HEK293 (cell line): Measurements from ENCODE around the gene SLFN12L.

Experiments used
- CTCF ChIA-PET: fragments of 350-600 bp; formaldehyde crosslinking; extraction: SDS; loops from one replicate; lab custom pipeline; 2021; ENCODE audit warnings: antibody characterized with exemption; lab: Yijun Ruan, JAX
- POLR2A ChIA-PET: fragments of 300-600 bp; formaldehyde crosslinking; extraction: SDS; loops from one replicate; lab custom pipeline; 2020; ENCODE audit warnings: antibody characterized with exemption, inconsistent platforms; lab: Yijun Ruan, JAX
- H3K27ac ChIP-seq: fragments of 200-500 bp; sonication (Bioruptor generic); 2 replicates; pipeline ENCODE4 v1.5.1; 2014; ENCODE audit warnings: low read depth, low read length, control low read depth, inconsistent platforms; ENCODE audit errors: extremely low read depth
- H3K36me3 ChIP-seq, 2 experiments: fragments of 200-500 bp in 1 of 2; sonication (Bioruptor generic) in 1 of 2; 1 replicate in 1 of 2; 2 replicates in 1 of 2; pipeline ENCODE4 v1.5.1; 2014 to 2017; ENCODE audit warnings: inconsistent platforms in 2 of 2, low read length in 2 of 2; ENCODE audit not compliant: control insufficient read depth in 2 of 2, insufficient read depth in 1 of 2
- H3K4me1 ChIP-seq: fragments of 200-500 bp; sonication (Bioruptor generic); 2 replicates; pipeline ENCODE4 v1.5.1; 2014; ENCODE audit warnings: mild to moderate bottlenecking, low read length, inconsistent platforms; ENCODE audit not compliant: control insufficient read depth, insufficient read depth
- H3K4me3 ChIP-seq: 2 replicates; pipeline ENCODE4 v1.5.1; 2011; ENCODE audit warnings: low read depth, mild to moderate bottlenecking, control low read depth, low read length, moderate library complexity
- H3K9me3 ChIP-seq: fragments of 200-500 bp; sonication (Bioruptor generic); 2 replicates; pipeline ENCODE4 v1.5.1; 2014; ENCODE audit warnings: low read depth, low read length, inconsistent platforms; ENCODE audit not compliant: control insufficient read depth, insufficient read depth
- EGR2 ChIP-seq: fragments of 450-650 bp; formaldehyde crosslinking; IDR thresholded peaks from 2 replicates; pipeline ENCODE4 v1.5.1; 2016; ENCODE audit warnings: low read depth, missing biosample characterization, missing genetic modification characterization
- GFI1B ChIP-seq: fragments of 450-650 bp; formaldehyde crosslinking; IDR thresholded peaks from 2 replicates; pipeline ENCODE4 v1.5.1; 2016; ENCODE audit warnings: missing biosample characterization, missing genetic modification characterization
- HOXA7 ChIP-seq: sonication (generic); formaldehyde crosslinking; IDR thresholded peaks from 2 replicates; pipeline ENCODE4 v1.8.1; 2022; ENCODE audit warnings: missing genetic modification reagents, borderline replicate concordance
- KLF9 ChIP-seq: fragments of 450-650 bp; formaldehyde crosslinking; IDR thresholded peaks from 2 replicates; pipeline ENCODE4 v1.5.1; 2016; ENCODE audit warnings: missing biosample characterization, missing genetic modification characterization, low read depth
- MEIS1 ChIP-seq: sonication (generic); formaldehyde crosslinking; IDR thresholded peaks from 2 replicates; pipeline ENCODE4 v1.8.1; 2022; ENCODE audit warnings: missing genetic modification reagents, mild to moderate bottlenecking, borderline replicate concordance
- PRDM4 ChIP-seq: fragments of 450-650 bp; formaldehyde crosslinking; IDR thresholded peaks from 2 replicates; pipeline ENCODE4 v1.5.1; 2017; ENCODE audit warnings: missing biosample characterization, missing genetic modification characterization
- RBAK ChIP-seq: fragments of 450-650 bp; formaldehyde crosslinking; IDR thresholded peaks from 2 replicates; pipeline ENCODE4 v1.5.1; 2016; ENCODE audit warnings: missing biosample characterization, missing genetic modification characterization
- SCRT2 ChIP-seq: fragments of 450-650 bp; formaldehyde crosslinking; IDR thresholded peaks from 2 replicates; pipeline ENCODE4 v1.5.1; 2016; ENCODE audit warnings: missing biosample characterization, missing genetic modification characterization
- SP3 ChIP-seq: fragments of 450-650 bp; formaldehyde crosslinking; IDR thresholded peaks from 2 replicates; pipeline ENCODE4 v1.5.1; 2016; ENCODE audit warnings: missing biosample characterization, missing genetic modification characterization
- WT1 ChIP-seq: fragments of 450-650 bp; formaldehyde crosslinking; IDR thresholded peaks from 2 replicates; pipeline ENCODE4 v1.5.1; 2016; ENCODE audit warnings: missing biosample characterization, missing genetic modification characterization
- ZBTB7A ChIP-seq: fragments of 450-650 bp; formaldehyde crosslinking; IDR thresholded peaks from 2 replicates; pipeline ENCODE4 v1.5.1; 2016; ENCODE audit warnings: low read depth, missing biosample characterization, missing genetic modification characterization
- ZNF133 ChIP-seq: fragments of 450-650 bp; formaldehyde crosslinking; IDR thresholded peaks from 2 replicates; pipeline ENCODE4 v1.5.1; 2016; ENCODE audit warnings: missing biosample characterization, missing genetic modification characterization
- ZNF221 ChIP-seq: fragments of 450-650 bp; formaldehyde crosslinking; IDR thresholded peaks from 2 replicates; pipeline ENCODE4 v1.5.1; 2017; ENCODE audit warnings: missing biosample characterization, missing genetic modification characterization, borderline replicate concordance
- ZNF324 ChIP-seq: fragments of 450-650 bp; formaldehyde crosslinking; IDR thresholded peaks from 2 replicates; pipeline ENCODE4 v1.5.1; 2016; ENCODE audit warnings: missing biosample characterization, missing genetic modification characterization
- ZNF529 ChIP-seq: fragments of 450-650 bp; formaldehyde crosslinking; IDR thresholded peaks from 2 replicates; pipeline ENCODE4 v1.5.1; 2017; ENCODE audit warnings: missing genetic modification characterization, missing biosample characterization; ENCODE audit not compliant: insufficient replicate concordance
- ZNF555 ChIP-seq: fragments of 450-650 bp; formaldehyde crosslinking; conservative IDR thresholded peaks from 2 replicates; pipeline ENCODE4 v1.5.1; 2017; ENCODE audit warnings: missing biosample characterization, mild to moderate bottlenecking, missing genetic modification characterization, inconsistent platforms
- ZNF558 ChIP-seq: fragments of 450-650 bp; formaldehyde crosslinking; IDR thresholded peaks from 2 replicates; pipeline ENCODE4 v1.5.1; 2016; ENCODE audit warnings: missing biosample characterization, missing genetic modification characterization
- ZNF658 ChIP-seq: fragments of 450-650 bp; formaldehyde crosslinking; IDR thresholded peaks from 2 replicates; pipeline ENCODE4; 2016; ENCODE audit warnings: missing biosample characterization, missing genetic modification characterization
- ZNF664 ChIP-seq: fragments of 450-650 bp; formaldehyde crosslinking; IDR thresholded peaks from 2 replicates; pipeline ENCODE4 v1.5.1; 2016; ENCODE audit warnings: missing biosample characterization, missing genetic modification characterization
- ZNF701 ChIP-seq: fragments of 450-650 bp; formaldehyde crosslinking; IDR thresholded peaks from 2 replicates; pipeline ENCODE4 v1.5.1; 2016; ENCODE audit warnings: missing biosample characterization, missing genetic modification characterization
- ZNF707 ChIP-seq: fragments of 450-650 bp; formaldehyde crosslinking; IDR thresholded peaks from 2 replicates; pipeline ENCODE4 v1.5.1; 2016; ENCODE audit warnings: missing biosample characterization, missing genetic modification characterization
- ZNF768 ChIP-seq: fragments of 450-650 bp; formaldehyde crosslinking; IDR thresholded peaks from 2 replicates; pipeline ENCODE4 v1.5.1; 2018; ENCODE audit warnings: missing biosample characterization, mild to moderate bottlenecking, missing genetic modification characterization
- ZNF776 ChIP-seq: fragments of 450-650 bp; formaldehyde crosslinking; IDR thresholded peaks from 2 replicates; pipeline ENCODE4 v1.5.0; 2017; ENCODE audit warnings: missing biosample characterization, missing genetic modification characterization, borderline replicate concordance
- ZSCAN5A ChIP-seq: fragments of 450-650 bp; formaldehyde crosslinking; IDR thresholded peaks from 2 replicates; pipeline ENCODE4 v1.5.1; 2016; ENCODE audit warnings: missing biosample characterization, missing genetic modification characterization
- TF ChIP-seq, protein P1 (sequence below): fragments of 450-650 bp; formaldehyde crosslinking; IDR thresholded peaks from 2 replicates; pipeline ENCODE4 v1.5.1; 2017; ENCODE audit warnings: missing biosample characterization, missing genetic modification characterization

The SLFN12L gene

GRCh38 chr17:35515027-35515426 lies 22.5 kb downstream of the SLFN12L start:
- CTCF ChIA-PET = interaction anchor here (0.6 kb wide), 1 partner anchor 326 kb away, joined by 5 read pairs; no protein-coding TSS in a partner anchor
- H3K9me3 ChIP-seq = no peaks in the 10 kb centered on the region
- TF ChIP-seq ZNF555 (tag by site-specific recombination) (no peak), ZNF324 (tag by site-specific recombination) (no peak), ZNF221 (tag by site-specific recombination) (no peak), WT1 (tag by site-specific recombination) (no peak), ZBTB7A (tag by site-specific recombination) (no peak), GFI1B (tag by site-specific recombination) (no peak), ZSCAN5A (tag by site-specific recombination) (no peak), PRDM4 (tag by site-specific recombination) (no peak), ZNF529 (tag by site-specific recombination) (no peak), RBAK (tag by site-specific recombination) (no peak), EGR2 (no peak), ZNF658 (tag by site-specific recombination) (no peak), ZNF701 (no peak), HOXA7 (CRISPR knock-in tag) (no peak), KLF9 (tag by site-specific recombination) (no peak), ZNF707 (tag by site-specific recombination) (no peak), SCRT2 (tag by site-specific recombination) (no peak), ZNF558 (no peak), ZNF768 (no peak)
- TF ChIP-seq, protein P1, sequence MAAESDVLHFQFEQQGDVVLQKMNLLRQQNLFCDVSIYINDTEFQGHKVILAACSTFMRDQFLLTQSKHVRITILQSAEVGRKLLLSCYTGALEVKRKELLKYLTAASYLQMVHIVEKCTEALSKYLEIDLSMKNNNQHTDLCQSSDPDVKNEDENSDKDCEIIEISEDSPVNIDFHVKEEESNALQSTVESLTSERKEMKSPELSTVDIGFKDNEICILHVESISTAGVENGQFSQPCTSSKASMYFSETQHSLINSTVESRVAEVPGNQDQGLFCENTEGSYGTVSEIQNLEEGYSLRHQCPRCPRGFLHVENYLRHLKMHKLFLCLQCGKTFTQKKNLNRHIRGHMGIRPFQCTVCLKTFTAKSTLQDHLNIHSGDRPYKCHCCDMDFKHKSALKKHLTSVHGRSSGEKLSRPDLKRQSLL (tag by site-specific recombination) = no peak
- TF ChIP-seq, all 188 proteins: peak for 0
- Histone ChIP-seq H3K36me3 (no peaks in the 10 kb centered on the region), H3K4me3 (no peak overlapping the region), H3K27ac (no peak overlapping the region), H3K4me1 (peaks cover 11% of the 10 kb centered on the region)
- POLR2A ChIA-PET = no interaction called here

DNA sequence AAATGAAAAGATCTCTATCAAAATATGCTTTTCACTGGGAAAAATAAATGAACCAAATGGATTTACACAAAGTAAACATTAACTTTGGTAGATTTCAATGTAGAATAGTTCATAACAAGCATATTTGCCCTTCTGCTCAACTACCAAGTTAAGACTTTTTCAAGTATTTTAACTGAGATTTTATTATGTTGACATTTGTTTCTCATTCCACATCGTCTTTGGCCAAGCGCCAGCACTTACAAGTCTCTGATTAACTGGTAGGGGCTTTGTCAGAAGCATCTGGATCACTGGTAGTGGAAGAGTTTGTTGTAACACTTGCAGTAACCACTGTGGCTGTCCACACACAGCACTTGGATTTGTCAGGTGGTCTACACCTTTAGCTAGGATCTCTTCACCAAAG lies 22.9 kb downstream of the SLFN12L start:
- Histone ChIP-seq H3K36me3 (no peaks in the 10 kb centered on the region), H3K9me3 (no peaks in the 10 kb centered on the region), H3K4me1 (peaks cover 6% of the 10 kb centered on the region; the same call in 1 of the 2 replicates), H3K4me3 (no peak overlapping the region), H3K27ac (no peak overlapping the region)
- TF ChIP-seq RBAK (tag by site-specific recombination) (no peak), MEIS1 (no peak), ZNF776 (no peak), SP3 (tag by site-specific recombination) (no peak), ZNF133 (tag by site-specific recombination) (no peak), ZNF664 (tag by site-specific recombination) (peak; percentile 95)
- POLR2A ChIA-PET = no interaction called here
- CTCF ChIA-PET = interaction anchor here (0.5 to 0.6 kb wide), 2 partner anchors 15 to 326 kb away, joined by 5 read pairs; no protein-coding TSS in a partner anchor
